MM.1S (cell line): ENCODE data around the gene RGS19.

Experiments used
- CTCF ChIP-seq: fragments of 300-600 bp; sonication (generic); IDR thresholded peaks from 2 replicates; pipeline ENCODE4 v1.5.1; 2016; ENCODE audit warnings: antibody characterized with exemption, low read length, mixed read lengths
- EZH2 ChIP-seq: fragments of 300-600 bp; sonication (generic); optimal IDR thresholded peaks from 2 replicates; pipeline ENCODE3; 2017; ENCODE audit warnings: low read depth, mild to moderate bottlenecking, antibody characterized with exemption, low read length, mixed read lengths
- EZH2phosphoT487 ChIP-seq: fragments of 300-600 bp; sonication (generic); IDR thresholded peaks from 2 replicates; pipeline ENCODE4 v1.6.1; 2018; ENCODE audit warnings: antibody characterized with exemption, low read length

GRCh38 chr20:64052987-64053840, 26.1 kb downstream of the RGS19 start:
- no peak for TF ChIP-seq EZH2
- no peak for TF ChIP-seq CTCF
- TF ChIP-seq EZH2phosphoT487, result no peak
